HG02571 (cell line): Measurements from ENCODE around the gene COL10A1.

ENCODE experiments used
- ATAC-seq: cut with Tn5 transposase; IDR thresholded peaks from one replicate; pipeline ENCODE4 v1.9.1; 2021; ENCODE audit warnings: mild to moderate bottlenecking, moderate library complexity; ENCODE audit not compliant: unreplicated experiment

Gene COL10A1

DNA sequence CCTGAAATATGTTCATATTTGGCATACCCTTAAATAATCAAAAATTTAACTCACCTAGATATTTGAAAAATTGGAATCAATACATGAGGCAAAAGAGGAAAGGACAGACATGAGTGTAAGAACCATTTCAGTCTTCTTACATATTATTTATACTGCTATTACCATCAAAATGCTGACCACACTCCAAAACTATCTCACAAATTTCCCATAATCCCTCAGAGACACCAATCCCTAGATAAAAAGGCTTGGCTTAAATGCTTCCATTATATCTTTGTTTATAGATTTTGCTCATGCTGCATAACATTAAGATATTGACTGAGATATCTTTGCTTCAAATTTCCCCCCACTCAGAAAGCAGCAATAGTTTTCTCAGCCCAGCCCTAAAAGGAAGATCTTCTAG lies 37.0 kb downstream of the COL10A1 start:
- no peak for ATAC-seq

DNA sequence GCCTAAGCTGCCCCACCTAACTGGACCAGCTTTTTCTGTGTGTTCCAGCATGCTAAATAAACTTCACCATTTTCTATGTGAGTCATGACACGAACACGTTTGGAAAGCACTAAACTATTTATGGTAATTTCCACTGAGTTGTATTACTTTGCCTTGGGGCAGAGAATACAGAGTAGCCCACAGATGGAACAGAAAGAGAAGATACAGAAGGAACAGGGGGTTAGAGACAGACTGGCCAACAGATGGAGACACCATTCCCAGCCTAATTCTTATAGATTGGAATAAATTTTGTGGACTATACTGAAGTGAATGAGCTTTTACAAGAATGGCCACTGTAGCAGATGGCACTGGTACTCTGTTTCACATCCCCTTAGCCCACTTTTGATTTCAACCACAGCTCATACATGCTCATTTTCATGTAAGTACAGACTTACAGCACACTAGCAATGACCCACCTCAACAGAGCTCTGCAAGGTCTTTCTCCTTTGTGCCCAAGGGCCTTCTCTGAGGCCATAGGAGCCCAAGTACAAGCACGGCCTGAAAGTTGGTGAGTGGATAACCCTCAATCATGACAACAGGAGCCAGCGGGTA lies 38.4 kb downstream of the COL10A1 start:
- ATAC-seq = peak; percentile 98

DNA sequence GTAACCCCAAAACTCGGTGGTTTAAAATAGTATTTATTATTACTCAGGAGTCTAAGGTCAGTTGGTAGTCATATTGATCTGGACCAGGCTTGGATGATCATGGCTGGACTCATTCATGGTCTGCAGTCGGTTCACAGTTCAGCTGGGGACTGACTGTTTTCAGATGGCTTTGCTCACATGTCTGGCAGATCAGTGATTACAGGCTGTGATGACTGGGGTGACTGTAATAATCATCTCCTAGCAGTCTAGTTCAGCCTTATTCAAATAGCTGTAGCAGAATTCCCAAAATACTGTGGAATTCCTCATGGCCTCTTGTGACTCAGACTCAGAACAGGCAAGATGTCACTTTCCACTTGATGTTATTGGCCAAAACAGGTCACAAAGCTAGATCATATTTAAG lies 41.6 kb downstream of the COL10A1 start:
- no peak for ATAC-seq

DNA sequence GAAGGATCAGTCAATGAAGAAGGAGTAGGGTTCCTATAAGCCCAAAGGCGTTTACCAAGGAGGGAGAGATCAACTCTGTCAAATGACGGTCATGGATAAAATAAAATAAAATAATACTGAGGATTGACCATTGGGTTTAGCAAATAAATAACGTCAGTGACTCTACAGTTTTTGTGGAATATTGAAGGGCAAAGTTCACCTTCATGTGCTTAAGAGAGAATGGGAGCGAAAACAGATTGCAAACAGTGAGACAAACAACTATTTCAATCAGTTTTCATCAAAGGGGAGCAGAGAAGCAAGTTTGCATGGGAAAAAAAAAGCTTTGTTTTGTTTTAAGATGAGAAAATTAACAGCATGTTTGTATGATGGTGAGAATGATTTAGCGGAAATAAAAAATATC lies 42.9 kb downstream of the COL10A1 start:
- ATAC-seq = no peak

DNA sequence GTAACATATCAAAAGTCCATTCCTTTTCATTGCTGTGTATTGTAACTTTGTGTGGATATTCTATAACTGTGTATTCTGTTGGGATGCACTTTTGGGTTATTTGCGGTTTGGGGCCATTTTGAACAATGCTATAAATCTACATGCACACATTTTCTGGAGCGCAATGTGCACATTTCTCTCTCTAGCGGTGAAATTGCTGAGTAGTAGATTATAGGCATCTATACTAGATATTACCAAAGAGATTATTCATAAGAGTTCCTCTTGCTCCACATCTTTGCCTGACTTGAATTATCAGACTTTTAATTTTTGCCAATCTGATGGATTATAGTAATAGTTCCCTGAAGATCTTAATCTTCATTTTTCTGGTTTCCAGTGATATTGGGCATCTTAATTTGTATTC lies 47.0 kb downstream of the COL10A1 start:
- ATAC-seq = no peak

DNA sequence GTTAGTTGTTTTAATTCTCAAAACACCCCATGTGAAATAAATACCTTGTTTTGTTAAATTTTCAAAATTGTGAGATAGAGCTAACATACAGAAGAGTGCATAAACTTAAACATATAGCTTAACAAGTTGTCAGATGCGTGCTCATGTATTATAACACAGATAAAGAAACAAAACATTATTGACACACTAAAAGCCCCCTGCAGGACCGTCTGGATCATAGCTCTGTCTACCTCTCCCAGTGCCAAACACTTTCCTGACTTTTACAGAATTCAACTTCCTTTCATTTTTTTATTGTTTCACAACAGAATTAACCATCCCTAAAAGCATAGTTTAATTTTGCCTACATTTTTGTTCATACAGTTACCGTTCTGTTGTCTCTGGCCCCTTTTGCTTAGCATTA lies 47.4 kb downstream of the COL10A1 start:
- ATAC-seq = no peak

DNA sequence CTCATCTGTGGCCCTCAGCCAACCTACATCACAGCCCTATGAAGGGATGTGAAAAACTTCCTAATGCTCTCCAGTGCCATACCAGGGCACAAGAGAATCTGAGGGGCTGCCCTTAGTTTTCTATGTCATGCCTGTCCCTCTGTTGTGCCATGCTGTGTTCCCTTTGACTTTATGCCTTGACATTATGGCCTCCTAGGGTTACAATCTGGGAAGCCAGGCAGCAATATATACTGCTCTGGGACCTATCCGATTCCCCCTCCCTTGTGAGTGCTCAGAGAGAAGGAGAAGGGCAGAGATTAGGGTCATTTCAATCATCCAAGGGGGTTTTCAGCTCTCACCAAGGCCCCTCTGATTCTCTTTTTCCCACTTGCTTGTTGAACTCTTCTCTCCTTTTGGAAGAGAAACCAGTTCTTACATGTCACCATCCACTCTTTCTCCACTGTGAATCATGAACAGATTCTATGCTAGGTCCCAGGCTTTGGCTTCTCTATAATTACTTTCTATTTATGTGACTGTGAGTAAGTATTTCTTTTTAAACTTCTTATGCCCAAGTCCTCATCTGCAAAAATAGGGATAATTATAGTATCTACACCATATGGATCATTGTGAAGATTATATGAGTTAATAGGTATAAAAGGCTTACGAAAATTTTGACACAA lies 51.1 kb downstream of the COL10A1 start:
- ATAC-seq = no peak

DNA sequence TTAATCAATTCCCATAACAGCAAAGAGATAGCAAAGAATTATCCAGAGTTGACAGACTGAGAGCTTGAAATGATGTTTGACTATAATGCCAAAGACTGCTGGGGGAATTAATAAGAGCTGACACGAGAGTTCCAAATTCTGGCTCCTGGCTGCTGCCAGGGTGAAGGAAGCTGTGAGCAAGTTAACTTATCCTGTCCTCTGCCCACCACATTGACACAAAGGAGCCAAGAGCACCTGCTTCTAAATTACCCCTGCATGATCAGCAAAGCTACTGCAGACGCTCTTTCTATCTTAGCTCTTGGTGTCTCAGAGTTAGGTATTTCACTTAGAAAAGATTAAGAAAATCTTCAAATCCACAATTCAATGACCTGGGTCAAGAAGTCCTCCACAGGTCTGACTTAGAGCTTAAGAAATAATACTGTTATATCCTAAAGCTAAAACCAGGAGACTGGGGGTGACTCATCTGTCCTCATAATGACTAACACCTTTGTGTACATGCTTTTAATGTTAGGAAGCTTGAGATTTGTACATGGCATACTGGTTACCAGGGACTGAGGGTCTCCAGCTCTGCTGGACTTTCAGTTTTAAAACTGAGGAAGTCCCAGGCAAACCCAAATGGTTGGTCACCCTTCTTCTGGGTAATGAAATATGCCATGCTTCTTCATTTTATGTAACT lies 52.0 kb downstream of the COL10A1 start:
- ATAC-seq = no peak

DNA sequence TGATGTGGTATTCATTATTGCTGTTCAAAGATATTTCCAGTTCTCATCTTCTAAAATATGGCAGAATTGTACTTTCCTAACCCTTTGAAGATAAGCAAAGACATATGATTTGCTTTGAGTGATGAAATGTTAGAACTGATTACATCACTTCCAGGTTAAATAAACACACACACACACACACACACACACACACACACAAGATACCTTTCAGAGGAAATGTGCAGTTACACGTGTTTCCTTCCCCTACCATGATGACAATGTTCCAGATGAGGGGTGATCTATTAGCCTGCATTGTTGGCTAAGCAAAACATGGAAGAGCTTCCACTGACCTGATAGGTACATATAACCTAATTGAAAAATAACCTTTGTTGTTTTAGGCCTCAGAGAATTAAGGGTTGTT lies 53.6 kb downstream of the COL10A1 start:
- ATAC-seq = no peak

DNA sequence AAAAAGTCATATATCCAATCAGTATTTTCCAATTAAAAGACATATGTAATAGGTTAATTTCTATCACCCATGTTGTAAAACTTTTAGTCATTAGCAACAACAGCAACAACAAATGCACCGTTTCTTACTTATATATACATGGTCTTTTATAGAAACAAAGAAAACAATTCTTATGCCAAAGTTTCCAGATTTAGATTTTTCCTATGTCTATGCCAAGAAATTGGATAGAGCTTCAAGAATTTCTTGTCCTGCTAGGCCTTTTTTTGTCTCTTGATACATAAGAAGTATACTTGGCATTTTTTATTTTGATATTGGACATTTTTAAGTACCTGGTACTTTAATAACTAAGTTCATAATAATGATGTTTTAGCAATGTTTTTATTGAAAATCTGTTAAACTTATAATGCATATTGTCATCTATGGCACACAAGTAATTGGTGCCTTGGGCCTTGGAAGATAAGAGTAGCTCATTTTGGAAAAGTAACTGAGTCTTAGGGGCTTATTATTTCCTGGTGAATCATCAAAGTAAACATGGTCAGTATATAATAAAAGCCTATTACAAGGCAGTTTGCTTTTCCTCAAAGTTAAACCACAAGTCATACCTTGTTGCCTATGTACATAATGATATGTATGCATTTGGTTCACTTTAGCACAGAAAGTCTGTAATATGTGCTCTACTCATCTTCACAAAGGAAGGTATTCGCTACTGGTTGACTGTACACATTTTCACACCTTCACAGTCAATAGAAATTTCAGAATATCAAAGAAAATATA lies 55.1 kb downstream of the COL10A1 start:
- no peak for ATAC-seq

DNA sequence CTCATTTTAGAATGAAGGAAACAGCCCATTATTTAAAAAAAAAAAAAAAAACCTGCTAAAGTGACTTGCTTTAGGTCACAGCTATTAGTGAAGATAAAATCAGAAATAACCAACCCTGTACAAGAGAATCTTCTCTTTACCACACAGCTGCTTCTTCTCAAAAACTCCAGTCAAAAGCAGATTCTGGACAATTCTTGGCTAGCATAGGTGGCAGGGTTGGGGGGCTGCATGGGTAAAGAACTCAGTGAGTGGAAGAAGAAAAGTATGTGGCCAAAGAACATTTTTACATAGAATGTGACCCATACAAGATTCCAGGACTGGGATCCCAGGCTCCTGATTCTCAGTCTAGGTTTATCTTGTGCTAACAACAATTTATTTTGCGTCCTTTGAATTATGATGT lies 55.8 kb downstream of the COL10A1 start:
- ATAC-seq = no peak
